ENCODE measurements around the gene ABTB2. TPM values are rescaled to one million over a fixed set of nuclear protein-coding genes. Genes with fewer than 3 reads are reported as not detected.

ABTB2 gene
- total and polyA plus RNA-seq, 9 of the 15 experiments (the other 6 are each of a cell fraction or from before 2014, with no cell fraction given), result 0.03 to 0.18 (median 0.12) TPM; not detected in 2

GRCh38 chr11:34298871-34299270 lies 58.9 kb downstream of the ABTB2 start:
- H3K4me3 ChIP-seq, result no peak overlapping the region
- in situ Hi-C loops (cut with MboI) (no loop called here), intact Hi-C loops (cut with micrococcal nuclease) (no loop called here)
- 0% methylated on average over 2 of the region's 2 CpGs for WGBS (ENCODE audit: insufficient coverage, low coverage, missing lambda C conversion rate)
- CTCF ChIA-PET (ENCODE audit: low intra/inter-chr PET ratio), result no interaction called here
- no peak overlapping the region for H3K4me2 ChIP-seq (ENCODE audit: insufficient read depth, low read length)
- ATAC-seq, result no peak
- H3K27ac ChIP-seq (ENCODE audit: extremely low read depth, low read depth, low read length), result no peak overlapping the region
- FAIRE-seq, result no peak
- no TSS peak for BruUV-seq (replicated peaks)
- H3K79me2 ChIP-seq (ENCODE audit: control insufficient read depth, insufficient read depth, low read length), result no peaks in the 10 kb centered on the region
- H3K27me3 ChIP-seq (ENCODE audit: control insufficient read depth in 2 of 2, insufficient read depth in 2 of 2, low read length in 2 of 2), result peaks cover 14 to 19% of the 10 kb centered on the region in 2 experiments; a peak in 4 of 5 replicates
- H3K9me3 ChIP-seq (replicated peaks; ENCODE audit: control insufficient read depth, insufficient read depth, low read depth, low read length), result no peaks in the 10 kb centered on the region
- DNase-seq (ENCODE audit: extremely low read depth in 1 of 4, low spot score in 3 of 4), result no peak
- H3K4me1 ChIP-seq (replicated peaks in 1 of 2; ENCODE audit: control insufficient read depth in 2 of 2, insufficient read depth in 2 of 2, low read length in 2 of 2), result no peaks in the 10 kb centered on the region
- H4K20me1 ChIP-seq (replicated peaks; ENCODE audit: control insufficient read depth, insufficient read depth, low read length), result no peaks in the 10 kb centered on the region
- TF ChIP-seq ZBTB11 (CRISPR knock-in tag; IDR thresholded peaks at IDR 0.05) (no peak), PHF20 (IDR thresholded peaks at IDR 0.05; ENCODE audit: partially characterized antibody) (no peak), HNRNPH1 (optimal IDR thresholded peaks at IDR 0.05; ENCODE audit: low read depth, low read length) (no peak), ZNF79 (CRISPR knock-in tag; IDR thresholded peaks at IDR 0.05; ENCODE audit: low read depth) (no peak), ZNF561 (CRISPR knock-in tag; conservative IDR thresholded peaks at IDR 0.05) (no peak), ETS1 (conservative IDR thresholded peaks at IDR 0.05; ENCODE audit: control insufficient read depth, low read depth, low read length) (no peak), STAG1 (CRISPR knock-in tag; IDR thresholded peaks at IDR 0.05; ENCODE audit: borderline replicate concordance) (no peak), ZFP1 (CRISPR knock-in tag; IDR thresholded peaks at IDR 0.05) (no peak), EWSR1 (IDR thresholded peaks at IDR 0.05; ENCODE audit: borderline replicate concordance, low read depth, partially characterized antibody) (no peak), MBD2 (IDR thresholded peaks at IDR 0.05; ENCODE audit: borderline replicate concordance, low read depth) (no peak), STAT5A (IDR thresholded peaks at IDR 0.05; ENCODE audit: borderline replicate concordance, low read length) (no peak), NCOA1 (IDR thresholded peaks at IDR 0.05; ENCODE audit: low read depth) (no peak), FOXJ3 (CRISPR knock-in tag; IDR thresholded peaks at IDR 0.05) (no peak), ZC3H8 (IDR thresholded peaks at IDR 0.05) (no peak)
- POLR2A ChIA-PET, result interaction anchor here (1.1 kb wide), 1 partner anchor 12 kb away, joined by 3 read pairs; no protein-coding TSS in a partner anchor
- H3K36me3 ChIP-seq (ENCODE audit: control insufficient read depth, insufficient read depth, low read length), result no peaks in the 10 kb centered on the region
- no peak overlapping the region for H2AFZ ChIP-seq (ENCODE audit: low read depth, low read length)
- no peak overlapping the region for H3K9ac ChIP-seq (ENCODE audit: insufficient read depth in 1 of 2, low read depth in 2 of 2, low read length in 2 of 2)
- no peaks in the 10 kb centered on the region for H3K9me1 ChIP-seq (ENCODE audit: control insufficient read depth, insufficient read depth, low read length)

Measured in K562 (cell line).